ENCODE data around the gene MET.

MET gene

DNA sequence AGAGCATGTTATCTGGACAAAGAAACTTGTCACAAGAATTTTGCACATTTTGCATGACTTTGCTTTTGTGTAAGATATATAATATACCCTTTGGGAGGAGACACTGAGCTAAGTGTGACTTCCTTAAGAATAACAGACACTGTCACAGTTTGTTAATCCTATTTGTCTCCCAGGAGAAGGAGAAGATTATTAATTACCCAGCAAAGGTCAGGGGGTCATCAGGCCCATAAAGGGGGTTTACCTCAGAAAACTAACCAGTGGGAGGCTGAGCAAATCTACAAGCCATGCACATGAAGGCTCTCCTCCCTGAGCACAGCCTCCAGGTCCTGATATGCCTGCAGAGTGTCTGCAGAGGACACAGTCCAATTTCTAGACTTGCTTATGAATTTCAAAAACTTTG, 10.1 kb upstream of the MET start:
- TF ChIP-seq, protein P1, sequence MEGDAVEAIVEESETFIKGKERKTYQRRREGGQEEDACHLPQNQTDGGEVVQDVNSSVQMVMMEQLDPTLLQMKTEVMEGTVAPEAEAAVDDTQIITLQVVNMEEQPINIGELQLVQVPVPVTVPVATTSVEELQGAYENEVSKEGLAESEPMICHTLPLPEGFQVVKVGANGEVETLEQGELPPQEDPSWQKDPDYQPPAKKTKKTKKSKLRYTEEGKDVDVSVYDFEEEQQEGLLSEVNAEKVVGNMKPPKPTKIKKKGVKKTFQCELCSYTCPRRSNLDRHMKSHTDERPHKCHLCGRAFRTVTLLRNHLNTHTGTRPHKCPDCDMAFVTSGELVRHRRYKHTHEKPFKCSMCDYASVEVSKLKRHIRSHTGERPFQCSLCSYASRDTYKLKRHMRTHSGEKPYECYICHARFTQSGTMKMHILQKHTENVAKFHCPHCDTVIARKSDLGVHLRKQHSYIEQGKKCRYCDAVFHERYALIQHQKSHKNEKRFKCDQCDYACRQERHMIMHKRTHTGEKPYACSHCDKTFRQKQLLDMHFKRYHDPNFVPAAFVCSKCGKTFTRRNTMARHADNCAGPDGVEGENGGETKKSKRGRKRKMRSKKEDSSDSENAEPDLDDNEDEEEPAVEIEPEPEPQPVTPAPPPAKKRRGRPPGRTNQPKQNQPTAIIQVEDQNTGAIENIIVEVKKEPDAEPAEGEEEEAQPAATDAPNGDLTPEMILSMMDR (IDR thresholded peaks at IDR 0.05; ENCODE audit: control insufficient read depth, insufficient read depth, low read depth, low read length, missing control alignments) = no peak
- no peak overlapping the region for H3K4me3 ChIP-seq (ENCODE audit: control insufficient read depth, low read depth, low read length)
- no peak for DNase-seq (ENCODE audit: low read depth)

DNA sequence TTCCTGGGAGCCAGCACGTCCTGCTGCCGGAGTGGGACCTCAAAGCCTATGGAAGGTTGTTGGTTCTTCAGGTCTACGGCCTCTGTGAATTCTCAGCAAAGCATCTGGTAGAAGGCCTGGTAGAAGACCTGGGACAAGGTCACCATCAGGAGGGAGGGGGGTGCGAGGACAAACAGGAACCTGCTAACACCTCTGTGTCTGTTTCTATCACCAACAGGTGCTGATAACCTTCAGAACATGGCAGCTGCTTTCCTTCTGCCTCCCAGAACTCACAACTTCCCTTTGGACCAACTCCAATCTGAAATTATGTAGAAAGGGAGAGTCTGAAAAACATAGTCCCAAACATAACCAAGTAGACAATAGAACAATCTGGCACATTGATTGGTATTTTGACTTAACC, 8.3 kb upstream of the MET start:
- DNase-seq (ENCODE audit: low read depth) = no peak
- H3K4me3 ChIP-seq (ENCODE audit: control insufficient read depth, low read depth, low read length) = no peak overlapping the region
- TF ChIP-seq, protein P1 (IDR thresholded peaks at IDR 0.05; ENCODE audit: control insufficient read depth, insufficient read depth, low read depth, low read length, missing control alignments) = no peak

DNA sequence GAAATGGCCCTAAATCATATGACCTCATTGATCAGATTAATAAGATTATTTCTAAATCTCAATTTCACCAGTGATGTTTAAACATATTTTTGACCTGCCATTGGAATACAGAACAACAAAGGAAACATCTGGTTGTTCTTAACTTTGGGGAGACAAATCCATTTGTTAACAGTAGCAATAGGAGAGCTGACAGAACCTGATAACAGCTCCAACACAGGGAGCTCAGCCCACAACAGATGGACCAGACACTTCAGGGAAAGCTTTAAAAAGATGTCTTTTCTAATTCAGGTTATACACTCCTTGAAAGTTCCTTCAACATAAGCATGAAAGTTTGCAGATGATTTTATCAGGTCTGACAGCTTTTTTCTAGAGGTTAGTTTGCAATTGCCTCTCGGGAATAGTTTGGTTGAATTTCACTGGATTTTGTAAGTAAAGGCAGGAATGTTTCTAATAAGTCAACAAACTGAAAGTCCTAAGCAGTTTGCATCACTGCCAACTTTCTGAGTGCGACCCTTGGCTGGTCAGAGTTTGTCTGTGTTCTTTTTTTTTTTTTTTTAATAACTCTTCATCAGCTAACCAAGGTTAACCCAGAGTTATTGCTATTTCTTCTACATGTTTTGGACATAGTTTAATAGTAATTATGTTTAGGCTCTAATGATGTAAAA, 6.5 kb upstream of the MET start:
- no peak for DNase-seq (ENCODE audit: low read depth)
- no peak overlapping the region for H3K4me3 ChIP-seq (ENCODE audit: control insufficient read depth, low read depth, low read length)
- TF ChIP-seq, protein P1 (IDR thresholded peaks at IDR 0.05; ENCODE audit: control insufficient read depth, insufficient read depth, low read depth, low read length, missing control alignments) = no peak

DNA sequence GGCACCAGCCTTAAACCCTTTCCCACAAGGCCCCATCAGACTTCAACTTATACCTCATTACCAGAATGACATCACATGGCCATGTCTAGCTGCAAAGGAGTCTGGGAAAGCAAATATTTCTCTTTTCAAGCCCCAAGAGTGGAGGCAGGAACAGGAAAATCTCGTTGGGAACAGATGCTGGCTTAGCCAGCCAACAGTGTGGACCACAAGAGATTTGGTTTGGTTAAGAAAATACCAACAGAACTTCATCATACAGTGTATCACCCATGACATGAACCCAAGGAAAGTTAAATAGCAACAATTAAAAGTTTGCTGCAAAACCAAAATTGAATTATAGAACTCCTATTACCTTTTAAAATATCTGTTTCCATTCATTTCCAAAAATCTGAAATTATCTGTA, 2.2 kb upstream of the MET start:
- TF ChIP-seq, protein P1 (IDR thresholded peaks at IDR 0.05; ENCODE audit: control insufficient read depth, insufficient read depth, low read depth, low read length, missing control alignments) = no peak
- no peak for DNase-seq (ENCODE audit: low read depth)
- no peak overlapping the region for H3K4me3 ChIP-seq (ENCODE audit: control insufficient read depth, low read depth, low read length)

DNA sequence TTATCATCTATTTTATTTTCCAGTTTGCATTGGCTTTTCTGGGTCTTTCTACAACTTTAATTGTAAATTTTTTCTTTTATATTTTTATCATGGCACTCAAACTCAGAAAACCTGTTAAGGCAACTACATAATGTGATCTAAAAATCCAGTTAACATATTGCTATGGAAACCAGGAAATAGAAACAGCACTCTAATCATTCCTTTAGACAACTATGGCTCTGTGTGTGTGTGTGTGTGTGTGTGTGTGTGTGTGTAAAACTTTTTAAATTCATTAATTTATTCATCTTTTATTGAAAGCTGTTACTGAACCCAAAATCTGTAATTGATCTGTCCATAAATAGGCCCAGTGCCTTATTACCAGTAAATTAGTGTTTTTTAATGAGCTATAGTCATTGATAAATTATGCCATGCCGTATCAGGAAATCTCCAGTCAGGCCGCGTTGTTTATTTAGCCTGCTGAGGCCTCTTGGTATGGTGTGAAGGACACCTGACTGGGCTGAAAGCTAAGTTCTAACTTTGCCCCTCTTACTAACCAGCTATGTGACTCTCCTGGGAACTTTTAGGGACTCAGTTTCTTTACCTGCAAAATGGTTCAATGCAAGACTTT, 1.5 kb upstream of the MET start:
- no peak overlapping the region for H3K4me3 ChIP-seq (ENCODE audit: control insufficient read depth, low read depth, low read length)
- TF ChIP-seq, protein P1 (IDR thresholded peaks at IDR 0.05; ENCODE audit: control insufficient read depth, insufficient read depth, low read depth, low read length, missing control alignments) = no peak
- no peak for DNase-seq (ENCODE audit: low read depth)

DNA sequence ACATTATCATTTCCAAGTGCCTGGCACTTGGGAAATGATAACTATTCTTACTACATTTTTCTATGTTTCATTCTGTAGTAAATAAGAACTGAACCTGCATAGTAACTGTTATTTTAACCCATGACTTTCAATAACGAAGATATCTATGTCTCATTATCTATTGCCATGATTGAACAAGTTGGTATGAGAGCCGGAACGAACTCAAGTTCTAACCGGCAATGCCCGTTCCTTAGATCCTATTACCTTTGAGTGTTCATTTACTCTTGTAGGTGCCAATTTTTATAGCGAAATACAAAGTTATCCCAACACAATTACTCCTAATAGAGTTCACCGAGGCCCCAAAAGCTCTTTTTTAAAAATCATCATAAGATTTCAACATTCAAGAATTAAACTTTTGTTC, 885 bp upstream of the MET start:
- DNase-seq (ENCODE audit: low read depth) = no peak
- TF ChIP-seq, protein P1 (IDR thresholded peaks at IDR 0.05; ENCODE audit: control insufficient read depth, insufficient read depth, low read depth, low read length, missing control alignments) = no peak
- no peak overlapping the region for H3K4me3 ChIP-seq (ENCODE audit: control insufficient read depth, low read depth, low read length)
